GM19463 (cell line): ENCODE results near the gene UGDH.

Experiments
- ATAC-seq: cut with Tn5 transposase; IDR thresholded peaks from one replicate; pipeline ENCODE4 v1.9.1; 2021; ENCODE audit warnings: mild to moderate bottlenecking, moderate library complexity; ENCODE audit not compliant: unreplicated experiment

Gene UGDH

GRCh38 chr4:39456946-39457763 is 70.1 kb downstream of the UGDH start:
- ATAC-seq = no peak

- no peak for ATAC-seq
Observed at GRCh38 chr4:39455486-39455885, 71.8 kb downstream of the UGDH start.

- no peak for ATAC-seq
Observed at GRCh38 chr4:39453738-39454137, 73.5 kb downstream of the UGDH start.

- ATAC-seq = no peak
Observed at GRCh38 chr4:39452860-39453587, 74.2 kb downstream of the UGDH start.

GRCh38 chr4:39452153-39452859 is 74.9 kb downstream of the UGDH start:
- ATAC-seq = no peak

GRCh38 chr4:39451423-39452023 is 75.7 kb downstream of the UGDH start:
- ATAC-seq = no peak

GRCh38 chr4:39450618-39451017 is 76.6 kb downstream of the UGDH start:
- no peak for ATAC-seq
